Left forelimb (tissue), 1 donor: ENCODE results near the gene TRIM17.
A peak's percentile ranks its signal among the peaks of the same experiment; 100 is the strongest.

Experiments
- DNase-seq: peaks from one replicate; pipeline ENCODE4 v3.0.0-alpha.2; 2018; ENCODE audit warnings: low spot score

The TRIM17 gene

GRCh38 chr1:228415853-228416216 is 826 bp downstream of the TRIM17 start:
- no peak for DNase-seq

DNA sequence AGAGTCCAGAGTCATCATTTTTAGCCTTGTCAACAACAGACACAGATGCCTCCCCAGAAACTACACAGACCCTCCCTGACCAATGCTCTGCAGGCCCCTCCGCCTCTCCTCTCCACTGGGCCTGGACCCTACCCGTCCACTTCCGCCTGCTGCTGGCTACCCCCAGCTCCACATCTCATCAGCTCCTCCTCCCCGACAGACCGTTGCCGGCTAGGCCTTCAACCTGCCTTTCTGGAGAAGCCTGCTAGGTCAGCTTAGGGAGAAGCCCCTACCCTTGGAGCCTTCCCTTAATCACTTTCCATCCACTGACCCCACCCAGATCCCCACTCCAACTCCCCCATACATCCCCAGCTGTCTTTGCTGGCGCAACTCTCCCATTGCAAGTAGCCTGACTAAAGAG is 1.4 kb downstream of the TRIM17 start:
- no peak for DNase-seq

GRCh38 chr1:228414511-228415211 is 2.0 kb downstream of the TRIM17 start:
- no peak for DNase-seq

DNA sequence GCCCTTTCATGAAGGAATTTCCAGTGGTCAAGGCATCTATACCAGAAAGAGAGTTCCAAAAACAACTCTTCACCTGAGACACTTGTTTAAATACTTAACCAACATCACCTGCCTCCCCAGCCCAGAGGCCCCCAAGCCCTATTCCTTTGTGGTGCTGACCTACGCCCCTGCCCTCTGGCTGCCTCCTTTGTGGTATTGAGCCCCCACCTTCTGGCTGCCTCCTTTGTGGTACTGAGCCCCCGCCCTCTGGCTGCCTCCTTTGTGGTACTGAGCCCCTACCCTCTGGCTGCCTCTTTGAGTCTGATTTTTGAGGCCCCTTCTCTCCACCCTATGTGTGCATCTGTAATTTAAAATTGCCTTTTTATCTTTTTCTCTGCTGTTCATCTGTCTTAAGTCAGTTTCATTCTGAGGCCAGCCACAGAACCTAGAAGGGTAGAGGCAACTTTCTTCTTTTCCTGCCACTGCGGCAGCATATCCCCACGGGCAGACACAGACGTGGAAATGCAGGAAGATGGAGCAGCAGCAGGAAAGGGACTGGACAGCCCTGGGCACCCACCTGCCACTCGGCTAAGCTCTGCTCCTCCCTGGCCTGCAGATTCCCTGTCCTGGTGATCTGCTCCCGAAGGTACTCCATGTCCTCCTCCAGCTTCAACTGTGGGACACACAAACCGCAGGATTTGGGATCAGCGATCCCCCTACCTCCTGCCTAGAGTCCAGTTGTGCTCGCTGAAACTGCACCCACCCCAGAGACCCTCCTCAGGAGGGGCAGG is 3.2 kb downstream of the TRIM17 start:
- no peak for DNase-seq

DNA sequence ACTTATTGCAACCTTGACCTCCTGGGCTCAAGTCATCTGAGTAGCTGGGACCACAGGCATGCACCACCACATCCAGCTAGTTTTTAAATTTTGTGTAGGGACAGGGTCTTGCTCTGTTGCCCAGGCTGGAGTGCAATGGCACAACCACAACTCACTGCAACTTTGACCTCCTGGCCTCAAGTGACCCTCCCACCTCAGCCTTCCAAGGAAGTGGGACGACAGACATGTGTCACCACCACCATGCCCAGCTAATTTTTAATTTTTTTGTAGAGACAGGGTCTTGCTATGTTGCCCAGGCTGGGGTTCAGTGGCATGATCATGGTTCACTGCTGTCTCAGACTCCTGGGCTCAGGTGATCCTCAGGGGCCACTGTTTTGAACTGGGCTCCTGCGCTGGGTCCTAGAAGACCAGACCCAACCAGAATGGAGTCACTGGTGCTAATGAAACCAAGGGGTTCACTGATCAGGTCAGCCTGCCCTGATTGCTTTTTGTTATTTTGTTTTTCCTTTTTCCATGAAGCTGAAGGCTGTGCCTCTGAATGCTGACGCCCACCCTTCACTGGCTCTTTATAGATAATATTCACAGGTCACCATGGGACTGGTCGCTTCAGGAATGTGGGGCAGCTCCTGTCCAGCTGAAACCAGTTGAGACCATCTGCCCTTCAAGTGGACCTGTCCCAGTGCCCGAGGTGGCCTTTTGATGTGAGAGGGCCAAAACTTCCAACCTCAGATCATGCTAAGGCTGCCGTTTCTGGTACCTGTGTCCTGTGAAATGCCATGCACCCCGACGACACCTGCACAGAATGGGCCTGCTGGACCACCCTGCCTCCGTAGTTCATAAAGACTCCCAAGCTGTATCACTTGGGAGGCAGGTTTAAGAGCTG is 4.9 kb downstream of the TRIM17 start:
- DNase-seq = no peak

DNA sequence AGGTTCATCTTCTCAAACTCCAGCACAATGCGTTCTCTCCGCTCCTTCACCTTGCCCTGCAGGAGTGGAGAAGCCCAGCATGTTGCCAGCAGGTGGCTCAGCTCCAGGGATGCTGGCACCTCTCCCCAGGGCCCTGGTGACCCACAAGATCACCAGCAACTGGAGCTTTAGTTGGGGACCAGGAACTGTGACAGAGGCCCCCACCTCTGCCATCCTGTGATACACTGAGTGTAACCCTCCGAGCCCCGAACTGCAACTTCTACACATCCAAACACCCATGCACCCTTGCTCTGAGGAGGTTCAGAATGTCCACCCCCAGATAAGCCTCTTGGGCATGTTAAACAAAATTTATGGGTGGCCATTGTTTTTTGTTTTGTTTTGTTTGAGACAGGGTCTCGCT is 5.5 kb downstream of the TRIM17 start:
- no peak for DNase-seq

DNA sequence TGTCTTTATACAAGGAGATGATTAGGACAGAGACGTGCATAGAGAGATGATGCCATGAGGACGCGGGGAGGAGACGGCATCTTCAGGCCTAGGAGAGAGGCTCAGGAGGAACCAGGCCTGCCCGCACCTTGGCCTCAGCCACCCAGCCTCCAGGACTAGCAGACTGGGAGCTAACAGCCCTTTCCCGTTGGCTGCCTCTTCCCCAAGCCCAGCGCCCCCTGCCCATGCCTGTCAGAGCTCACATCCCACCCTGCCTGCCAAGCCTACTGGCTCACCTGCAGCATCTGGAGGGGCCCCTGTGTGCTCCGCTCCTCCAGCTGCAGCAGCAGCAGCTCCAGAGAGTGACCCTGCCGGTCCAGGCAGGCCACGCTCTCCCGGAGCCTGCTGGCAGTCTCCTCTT is 6.0 kb downstream of the TRIM17 start:
- DNase-seq = no peak

GRCh38 chr1:228410015-228410414 is 6.6 kb downstream of the TRIM17 start:
- no peak for DNase-seq

DNA sequence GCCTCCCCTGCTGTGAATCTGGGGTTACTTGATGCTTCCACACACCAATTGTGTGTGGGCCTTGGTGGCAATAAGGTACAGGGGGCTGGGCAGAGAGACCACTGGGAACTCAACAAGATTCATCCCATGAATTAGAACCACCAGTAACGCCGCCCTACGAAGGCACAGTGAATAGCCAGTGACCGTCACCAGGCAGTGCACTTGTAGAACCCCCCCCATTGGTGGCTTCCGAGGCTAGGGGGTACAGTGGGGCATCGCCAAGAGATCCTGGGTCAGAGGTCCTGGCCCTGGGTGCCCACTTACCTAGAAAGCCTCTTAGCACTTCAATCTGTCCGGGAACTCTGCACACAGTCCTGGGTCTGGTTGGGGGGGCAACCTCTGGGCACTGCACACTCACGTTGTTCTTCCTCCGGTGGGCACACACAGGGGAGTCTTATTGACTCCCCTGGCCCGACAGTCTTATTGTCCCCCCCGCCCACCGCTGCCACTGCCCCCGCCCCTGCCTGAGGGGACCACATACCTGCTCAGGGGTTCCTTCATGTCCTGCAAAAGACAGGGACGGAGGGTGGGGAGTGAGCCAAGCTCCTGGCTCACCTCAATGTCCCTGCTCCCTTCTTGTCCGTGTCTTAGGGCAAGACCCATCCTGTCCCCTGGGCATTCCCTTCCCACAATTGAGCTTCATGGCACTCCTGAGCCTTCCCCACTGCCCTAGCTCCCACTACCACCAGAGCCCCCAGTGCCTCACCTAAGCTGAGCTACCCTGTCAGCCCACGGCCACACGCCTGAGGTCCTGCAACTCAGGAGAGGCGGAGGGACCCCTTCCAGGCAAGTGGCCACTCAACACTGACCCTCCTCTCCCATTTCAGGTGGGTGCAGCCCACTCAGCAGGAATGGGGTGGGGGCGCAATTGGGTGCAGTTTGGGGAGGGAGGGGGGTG is 7.5 kb downstream of the TRIM17 start:
- DNase-seq = peak; percentile 12

GRCh38 chr1:228408041-228408868 is 8.4 kb downstream of the TRIM17 start:
- peak; percentile 45 for DNase-seq

DNA sequence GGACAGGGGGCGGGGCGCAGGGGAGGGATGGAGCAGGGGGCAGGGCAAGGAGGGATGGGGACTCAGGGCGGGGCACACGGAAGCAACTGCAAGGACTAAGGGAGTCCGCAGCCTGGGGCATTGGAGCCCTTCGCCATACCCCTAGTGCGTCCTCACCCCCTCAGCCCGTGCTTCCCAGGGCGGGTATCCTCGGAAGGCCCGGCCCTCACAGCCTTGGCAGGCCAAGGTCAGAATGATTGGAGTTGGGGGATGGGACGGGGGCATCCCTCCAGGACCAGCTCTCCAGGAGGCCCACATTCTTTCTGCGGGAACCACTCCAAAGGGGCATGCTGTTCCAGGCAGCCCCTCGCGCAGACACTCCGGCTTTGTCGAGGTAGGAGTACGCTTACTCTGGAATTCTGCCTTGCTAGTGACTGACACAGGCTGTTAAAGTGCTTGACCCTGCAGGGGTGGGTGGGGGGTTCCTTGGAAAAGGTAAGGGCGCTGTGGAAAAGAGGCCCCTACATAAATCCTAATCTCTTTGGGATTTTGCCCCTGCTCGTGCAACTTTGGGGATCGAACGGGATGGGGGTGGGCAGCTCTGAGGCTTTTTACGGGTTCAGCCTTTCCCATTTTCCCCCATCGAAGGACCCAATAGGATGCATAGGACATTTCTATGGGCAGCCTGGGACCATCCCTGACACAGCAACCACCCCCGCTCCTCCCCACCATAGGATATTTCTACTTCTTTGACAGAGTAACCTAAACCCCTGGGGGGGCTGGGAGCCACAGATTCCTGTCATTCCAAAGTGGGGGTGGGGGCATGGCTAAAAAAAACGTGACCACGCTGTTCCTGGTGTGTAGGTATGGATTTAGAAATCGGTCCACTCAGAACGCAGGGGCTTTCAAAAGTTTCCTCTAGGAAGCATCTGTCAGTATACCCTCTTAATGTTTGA is 9.3 kb downstream of the TRIM17 start:
- no peak for DNase-seq

DNA sequence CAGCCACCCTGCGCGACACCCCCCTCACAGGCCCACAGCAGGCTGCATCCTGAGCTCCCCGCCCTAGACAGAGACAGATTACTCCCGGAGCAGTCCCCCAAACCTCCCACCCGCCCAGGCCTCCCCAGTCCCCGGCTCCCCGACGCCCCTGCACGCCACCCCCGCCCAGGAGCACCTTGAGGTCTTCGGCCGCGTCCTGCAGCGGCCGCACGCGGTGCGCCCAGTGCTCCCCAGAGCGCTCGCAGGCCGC is 10.8 kb downstream of the TRIM17 start:
- DNase-seq = no peak

DNA sequence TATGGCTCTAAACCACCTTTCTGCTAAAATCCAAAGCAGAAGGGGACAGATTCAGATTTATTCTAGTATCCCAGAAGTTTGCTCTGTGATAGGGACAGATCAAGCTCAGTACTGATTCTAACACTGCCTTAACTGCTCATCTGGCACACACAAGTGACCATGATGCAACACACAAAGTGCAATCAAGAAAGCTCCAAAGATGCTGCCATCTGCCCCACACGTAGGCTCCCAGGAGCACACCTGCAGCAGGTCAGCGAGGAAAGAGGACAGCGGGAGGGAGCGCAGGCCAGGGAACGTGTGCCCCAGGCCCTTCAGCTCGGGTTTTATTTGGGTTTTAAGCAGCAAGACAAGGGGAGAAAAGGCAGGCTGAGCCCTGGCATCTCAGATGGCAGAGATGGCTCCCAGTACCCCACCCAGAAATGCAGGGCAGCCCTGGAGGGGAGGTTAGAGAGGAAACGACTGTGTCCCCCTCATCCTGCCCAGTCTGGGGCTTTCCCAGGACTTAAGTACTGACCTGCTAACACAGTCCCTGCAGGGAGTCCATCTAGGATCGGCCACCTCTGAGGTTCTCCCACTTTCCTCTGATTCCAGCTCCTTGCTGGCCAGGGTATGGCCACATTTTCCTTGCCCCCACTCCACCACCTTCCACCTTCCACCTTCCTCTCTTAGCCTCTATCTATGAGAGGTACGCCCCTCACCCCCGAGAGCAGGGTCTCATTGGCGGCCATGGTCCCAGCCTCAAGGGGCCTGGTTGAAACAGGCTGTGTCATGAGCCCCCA is 11.3 kb downstream of the TRIM17 start:
- DNase-seq = peak; percentile 46

GRCh38 chr1:228404107-228404720 is 12.4 kb downstream of the TRIM17 start:
- peak; percentile 37 for DNase-seq

DNA sequence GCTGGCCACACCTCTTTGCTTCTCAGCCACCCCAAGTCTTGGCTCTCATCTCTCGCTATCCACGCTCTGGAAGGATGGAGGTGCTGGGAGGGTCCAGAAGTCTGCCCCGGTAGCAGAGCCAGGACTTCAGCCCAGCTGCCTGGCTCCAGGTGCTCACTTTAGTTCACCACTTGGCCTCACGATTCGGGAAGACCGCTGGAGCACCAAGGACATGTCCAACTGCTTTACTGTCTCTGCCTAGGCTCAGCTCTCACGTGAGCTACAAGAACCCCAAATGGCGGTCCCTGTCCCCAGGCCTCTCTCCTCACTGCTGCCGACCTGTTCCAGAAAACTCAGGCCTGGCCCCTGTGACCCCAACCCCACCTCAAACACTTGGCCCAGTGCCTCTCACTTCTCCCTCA is 13.4 kb downstream of the TRIM17 start:
- peak; percentile 41 for DNase-seq

GRCh38 chr1:228402641-228403025 is 14.0 kb downstream of the TRIM17 start:
- DNase-seq = peak; percentile 49

DNA sequence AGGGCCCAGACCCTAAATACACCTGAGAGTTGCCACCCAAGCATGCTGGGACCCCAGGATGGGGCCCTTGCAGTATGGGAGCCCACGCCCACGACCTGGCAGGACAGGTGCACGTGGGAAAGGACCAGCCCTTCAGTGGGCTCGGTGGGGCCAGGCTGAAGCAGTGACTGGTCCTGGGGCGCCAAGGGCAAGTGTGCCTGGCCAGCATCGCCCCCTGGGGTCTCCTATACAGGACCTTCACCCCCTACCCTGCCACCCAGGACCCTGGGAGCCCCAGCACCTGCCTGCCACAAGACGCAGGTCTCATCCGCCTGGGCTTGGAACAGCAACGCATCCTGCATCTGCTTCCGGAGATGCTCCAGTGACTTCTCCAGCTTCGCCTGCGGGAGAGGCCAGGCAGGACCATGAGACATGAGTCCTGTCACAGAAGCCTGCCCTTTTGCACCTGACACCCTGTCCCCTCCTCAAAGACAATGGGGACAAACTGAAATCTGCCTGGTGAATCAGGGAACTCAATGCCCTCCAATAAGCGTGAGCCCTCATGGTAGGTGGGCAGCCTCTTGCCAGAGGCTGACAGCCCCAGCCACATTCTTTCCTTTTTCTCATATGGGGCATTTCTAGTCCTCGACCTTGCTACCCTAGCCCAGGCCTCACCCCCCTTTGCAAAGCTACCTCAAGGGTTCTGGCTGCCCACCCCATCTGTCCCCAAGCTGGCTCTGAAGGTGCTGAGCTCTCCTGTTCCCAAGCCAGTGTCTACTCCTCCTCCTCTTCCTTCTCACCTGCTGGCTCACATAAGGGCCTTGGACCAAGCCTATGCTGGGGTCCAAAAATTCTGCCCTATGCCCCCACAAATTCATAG is 14.7 kb downstream of the TRIM17 start:
- DNase-seq = peak; percentile 55
